Tibial nerve (tissue), 4 donors: ENCODE measurements around the gene SIX5.

ENCODE experiments used
- CTCF ChIP-seq, 5 experiments: fragments of 200-600 bp in 3 of 5; fragments of 450-650 bp in 2 of 5; sonication (generic) in 3 of 5; IDR thresholded peaks; one replicate each; pipeline ENCODE4 v1.5.1; 2016 to 2019; ENCODE audit warnings: antibody characterized with exemption in 5 of 5, mild to moderate bottlenecking in 3 of 5, moderate library complexity in 2 of 5
- EP300 ChIP-seq, 2 donors: sonication (generic); formaldehyde crosslinking; IDR thresholded peaks; one replicate each; pipeline ENCODE4 v1.6.1; 2017; ENCODE audit warnings: antibody characterized with exemption in 2 of 2, mild to moderate bottlenecking in 1 of 2
- POLR2A ChIP-seq, 2 donors: fragments of 450-650 bp; IDR thresholded peaks; one replicate each; pipeline ENCODE4 v1.6.1; 2017; ENCODE audit warnings: antibody characterized with exemption in 2 of 2, mild to moderate bottlenecking in 2 of 2, moderate library complexity in 2 of 2

DNA sequence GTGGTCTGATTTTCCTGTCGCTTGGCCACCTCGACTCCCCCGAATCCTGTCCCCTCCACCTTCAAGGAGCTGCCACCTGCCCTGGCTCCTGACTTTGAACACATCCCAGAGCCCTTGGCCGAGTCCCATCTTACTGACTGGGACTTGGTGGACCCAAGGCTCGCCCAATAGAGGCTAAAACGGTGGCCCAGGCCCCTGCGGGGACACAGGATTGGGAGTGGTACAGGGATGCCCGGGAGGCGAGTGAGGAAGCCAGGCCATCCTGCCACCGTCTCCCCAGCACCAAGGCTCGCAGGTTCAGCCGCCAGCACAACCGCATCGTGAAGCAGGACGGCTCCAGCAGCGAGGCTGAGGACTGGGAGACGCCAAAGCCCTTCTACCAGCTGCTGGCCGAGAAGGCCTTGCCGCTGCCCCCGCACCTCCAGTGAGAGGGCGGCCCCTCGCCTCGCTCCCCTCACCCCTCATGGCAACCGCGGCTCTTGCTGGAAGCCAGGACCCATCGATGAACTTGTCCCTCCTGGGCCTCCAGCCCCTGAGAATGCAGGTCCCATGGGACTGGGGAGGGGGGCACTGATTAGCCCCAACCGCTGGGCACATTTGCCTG is 5.3 kb downstream of the SIX5 start:
- TF ChIP-seq CTCF (IDR thresholded peaks at IDR 0.05) (no peak), EP300 (IDR thresholded peaks at IDR 0.05) (no peak), POLR2A (IDR thresholded peaks at IDR 0.05) (no peak)
